Neural cell (in vitro differentiated cells): ENCODE data around the gene CDC5L. TPM values are rescaled to one million over a fixed set of nuclear protein-coding genes. Genes with fewer than 3 reads are reported as not detected.

ENCODE experiments used
- H2AFZ ChIP-seq: fragments of 200-600, 300-800 bp; sonication (generic), shearing (Covaris generic); 2 replicates; pipeline ENCODE4 v1.6.0; 2014; ENCODE audit warnings: low read depth, mild to moderate bottlenecking, antibody characterized with exemption, low read length, moderate library complexity
- H3F3A ChIP-seq: fragments of 200-600 bp; shearing (Covaris generic); 2 replicates; pipeline ENCODE4 v1.6.1; 2016; ENCODE audit warnings: mild to moderate bottlenecking, moderate library complexity, mixed read lengths, antibody characterized with exemption, low read length; ENCODE audit not compliant: insufficient read depth, poor library complexity, severe bottlenecking
- H3K27ac ChIP-seq: fragments of 200-600, 300-800 bp; sonication (generic), shearing (Covaris generic); 2 replicates; pipeline ENCODE4 v1.5.1; 2014; ENCODE audit warnings: mild to moderate bottlenecking, low read length, moderate library complexity
- H3K27me3 ChIP-seq: fragments of 300-800, 200-600 bp; sonication (generic), shearing (Covaris generic); 2 replicates; pipeline ENCODE4 v1.6.0; 2014; ENCODE audit warnings: mild to moderate bottlenecking, low read depth, low read length, moderate library complexity; ENCODE audit not compliant: insufficient read depth
- H3K36me3 ChIP-seq: fragments of 300-800, 200-600 bp; sonication (generic), shearing (Covaris generic); 2 replicates; pipeline ENCODE4 v1.5.1; 2014; ENCODE audit warnings: mild to moderate bottlenecking, antibody characterized with exemption, low read length, moderate library complexity; ENCODE audit not compliant: insufficient read depth
- H3K4me2 ChIP-seq: fragments of 300-800, 200-600 bp; sonication (generic), shearing (Covaris generic); 2 replicates; pipeline ENCODE4 v1.6.0; 2014; ENCODE audit warnings: mild to moderate bottlenecking, low read length
- H3K4me3 ChIP-seq: fragments of 300-800, 200-600 bp; sonication (generic), shearing (Covaris generic); 2 replicates; pipeline ENCODE4 v1.5.1; 2014; ENCODE audit warnings: mild to moderate bottlenecking, low read length, moderate library complexity
- H3K79me2 ChIP-seq: fragments of 200-600 bp; shearing (Covaris generic); replicated peaks from 2 replicates; pipeline ENCODE4 v1.6.0; 2014; ENCODE audit warnings: mild to moderate bottlenecking, low read length, moderate library complexity; ENCODE audit not compliant: insufficient read depth
- H3K9ac ChIP-seq: fragments of 300-800, 200-600 bp; sonication (generic), shearing (Covaris generic); 2 replicates; pipeline ENCODE4 v1.6.1; 2016; ENCODE audit warnings: mild to moderate bottlenecking, low read length, mixed read lengths
- H3K9me2 ChIP-seq: fragments of 200-600 bp; shearing (Covaris generic); 2 replicates; pipeline ENCODE4 v1.6.1; 2016; ENCODE audit warnings: mild to moderate bottlenecking, low read length, mixed read lengths; ENCODE audit not compliant: insufficient read depth
- H3K9me3 ChIP-seq: fragments of 200-600, 300-800 bp; sonication (generic), shearing (Covaris generic); 2 replicates; pipeline ENCODE4 v1.6.1; 2016; ENCODE audit warnings: mild to moderate bottlenecking, mixed run types, low read length, moderate library complexity, mixed read lengths
- H4K20me1 ChIP-seq: fragments of 200-600 bp; shearing (Covaris generic); 2 replicates; pipeline ENCODE4 v1.6.1; 2016; ENCODE audit warnings: mild to moderate bottlenecking, mixed run types; ENCODE audit not compliant: insufficient read depth
- EP300 ChIP-seq: fragments of 450-650 bp; conservative IDR thresholded peaks from 2 replicates; pipeline ENCODE4 v1.6.1; 2014; ENCODE audit warnings: antibody characterized with exemption, mild to moderate bottlenecking, moderate library complexity; ENCODE audit not compliant: poor library complexity, severe bottlenecking
- EZH2 ChIP-seq: fragments of 200-600, 300-800 bp; shearing (Covaris generic), sonication (generic); IDR thresholded peaks from 2 replicates; pipeline ENCODE4 v1.6.1; 2014; ENCODE audit warnings: antibody characterized with exemption, low read length, borderline replicate concordance, mild to moderate bottlenecking; ENCODE audit not compliant: insufficient read depth, poor library complexity, severe bottlenecking
- MXI1 ChIP-seq: fragments of 450-650 bp; conservative IDR thresholded peaks from 2 replicates; pipeline ENCODE4 v1.6.1; 2014; ENCODE audit warnings: antibody characterized with exemption, mild to moderate bottlenecking; ENCODE audit not compliant: poor library complexity, severe bottlenecking
- POLR2AphosphoS5 ChIP-seq: IDR thresholded peaks from 2 replicates; pipeline ENCODE4 v1.6.1; 2012
- RAD21 ChIP-seq: fragments of 450-650 bp; conservative IDR thresholded peaks from 2 replicates; pipeline ENCODE4 v1.6.1; 2014; ENCODE audit warnings: antibody characterized with exemption, mild to moderate bottlenecking, moderate library complexity
- SMC3 ChIP-seq: fragments of 450-650 bp; conservative IDR thresholded peaks from 2 replicates; pipeline ENCODE4 v1.6.1; 2014; ENCODE audit warnings: antibody characterized with exemption, mild to moderate bottlenecking, moderate library complexity; ENCODE audit not compliant: poor library complexity
- TAF1 ChIP-seq: IDR thresholded peaks from 2 replicates; pipeline ENCODE4 v1.6.1; 2012; ENCODE audit warnings: low read depth
- polyA plus RNA-seq: library from polyadenylated mRNA; depleted of rRNA; stranded (reverse); fragments of >200 nt; gene quantifications from 2 replicates; pipeline ENCODE4 v1.2.3, GENCODE V29; 2014
- TF ChIP-seq, protein P1 (sequence below): IDR thresholded peaks from 2 replicates; pipeline ENCODE4 v1.6.1; 2012; ENCODE audit warnings: borderline replicate concordance
- TF ChIP-seq, protein P2 (sequence below): fragments of 450-650 bp; IDR thresholded peaks from 2 replicates; pipeline ENCODE4 v1.5.1; 2014; ENCODE audit warnings: antibody characterized with exemption, mild to moderate bottlenecking, moderate library complexity; ENCODE audit not compliant: poor library complexity, severe bottlenecking

Gene CDC5L
- polyA plus RNA-seq, 1 donor from 2014 or later, result 28.9 TPM

DNA sequence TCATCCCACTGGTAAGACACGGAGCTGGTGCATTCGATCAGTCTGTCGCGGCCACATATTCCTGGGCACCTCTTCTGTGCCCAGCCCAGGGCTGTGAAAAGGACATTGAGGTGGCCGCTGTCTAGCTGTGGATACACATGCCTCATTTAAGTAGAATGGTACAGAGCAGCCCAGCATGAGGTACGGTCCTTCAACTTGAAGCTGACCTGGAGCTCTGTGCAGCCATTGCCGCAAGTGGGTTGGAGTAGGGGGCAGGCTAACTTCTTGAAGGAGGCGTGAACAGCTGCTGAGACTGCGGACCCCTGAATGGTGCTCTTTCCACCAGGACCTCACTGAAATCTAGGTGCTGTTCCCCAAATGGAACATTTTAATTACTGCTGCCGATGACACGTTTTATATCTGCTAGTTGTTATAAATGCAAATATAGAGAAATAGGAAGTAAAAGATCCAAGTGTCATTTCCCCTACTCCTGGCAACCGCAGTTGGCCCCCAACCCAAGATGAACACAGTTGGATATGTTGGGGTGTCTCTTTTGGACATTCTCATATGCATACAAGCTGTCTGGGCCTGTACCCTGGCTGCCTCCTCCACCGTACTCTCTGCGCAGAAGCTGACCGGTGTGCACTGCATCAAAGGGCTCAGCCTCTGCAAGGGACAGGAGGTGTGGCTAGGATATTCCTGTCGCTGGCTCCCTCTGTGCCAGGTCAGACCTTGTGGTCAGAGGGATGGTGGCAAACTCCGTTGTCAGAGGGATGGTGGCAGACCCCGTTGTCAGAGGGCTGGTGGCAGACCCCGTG is 86.1 kb downstream of the CDC5L start:
- no peaks in the 10 kb centered on the region for H4K20me1 ChIP-seq
- H3K9me3 ChIP-seq, result no peaks in the 10 kb centered on the region
- no peaks in the 10 kb centered on the region for H3K9me2 ChIP-seq
- no peak overlapping the region for H3K9ac ChIP-seq
- TF ChIP-seq EP300, result no peak
- no peak for TF ChIP-seq POLR2AphosphoS5
- no peak for TF ChIP-seq EZH2
- TF ChIP-seq MXI1, result no peak
- TF ChIP-seq, protein P1, sequence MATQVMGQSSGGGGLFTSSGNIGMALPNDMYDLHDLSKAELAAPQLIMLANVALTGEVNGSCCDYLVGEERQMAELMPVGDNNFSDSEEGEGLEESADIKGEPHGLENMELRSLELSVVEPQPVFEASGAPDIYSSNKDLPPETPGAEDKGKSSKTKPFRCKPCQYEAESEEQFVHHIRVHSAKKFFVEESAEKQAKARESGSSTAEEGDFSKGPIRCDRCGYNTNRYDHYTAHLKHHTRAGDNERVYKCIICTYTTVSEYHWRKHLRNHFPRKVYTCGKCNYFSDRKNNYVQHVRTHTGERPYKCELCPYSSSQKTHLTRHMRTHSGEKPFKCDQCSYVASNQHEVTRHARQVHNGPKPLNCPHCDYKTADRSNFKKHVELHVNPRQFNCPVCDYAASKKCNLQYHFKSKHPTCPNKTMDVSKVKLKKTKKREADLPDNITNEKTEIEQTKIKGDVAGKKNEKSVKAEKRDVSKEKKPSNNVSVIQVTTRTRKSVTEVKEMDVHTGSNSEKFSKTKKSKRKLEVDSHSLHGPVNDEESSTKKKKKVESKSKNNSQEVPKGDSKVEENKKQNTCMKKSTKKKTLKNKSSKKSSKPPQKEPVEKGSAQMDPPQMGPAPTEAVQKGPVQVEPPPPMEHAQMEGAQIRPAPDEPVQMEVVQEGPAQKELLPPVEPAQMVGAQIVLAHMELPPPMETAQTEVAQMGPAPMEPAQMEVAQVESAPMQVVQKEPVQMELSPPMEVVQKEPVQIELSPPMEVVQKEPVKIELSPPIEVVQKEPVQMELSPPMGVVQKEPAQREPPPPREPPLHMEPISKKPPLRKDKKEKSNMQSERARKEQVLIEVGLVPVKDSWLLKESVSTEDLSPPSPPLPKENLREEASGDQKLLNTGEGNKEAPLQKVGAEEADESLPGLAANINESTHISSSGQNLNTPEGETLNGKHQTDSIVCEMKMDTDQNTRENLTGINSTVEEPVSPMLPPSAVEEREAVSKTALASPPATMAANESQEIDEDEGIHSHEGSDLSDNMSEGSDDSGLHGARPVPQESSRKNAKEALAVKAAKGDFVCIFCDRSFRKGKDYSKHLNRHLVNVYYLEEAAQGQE, result no peak
- no peak for TF ChIP-seq RAD21
- TF ChIP-seq, protein P2, sequence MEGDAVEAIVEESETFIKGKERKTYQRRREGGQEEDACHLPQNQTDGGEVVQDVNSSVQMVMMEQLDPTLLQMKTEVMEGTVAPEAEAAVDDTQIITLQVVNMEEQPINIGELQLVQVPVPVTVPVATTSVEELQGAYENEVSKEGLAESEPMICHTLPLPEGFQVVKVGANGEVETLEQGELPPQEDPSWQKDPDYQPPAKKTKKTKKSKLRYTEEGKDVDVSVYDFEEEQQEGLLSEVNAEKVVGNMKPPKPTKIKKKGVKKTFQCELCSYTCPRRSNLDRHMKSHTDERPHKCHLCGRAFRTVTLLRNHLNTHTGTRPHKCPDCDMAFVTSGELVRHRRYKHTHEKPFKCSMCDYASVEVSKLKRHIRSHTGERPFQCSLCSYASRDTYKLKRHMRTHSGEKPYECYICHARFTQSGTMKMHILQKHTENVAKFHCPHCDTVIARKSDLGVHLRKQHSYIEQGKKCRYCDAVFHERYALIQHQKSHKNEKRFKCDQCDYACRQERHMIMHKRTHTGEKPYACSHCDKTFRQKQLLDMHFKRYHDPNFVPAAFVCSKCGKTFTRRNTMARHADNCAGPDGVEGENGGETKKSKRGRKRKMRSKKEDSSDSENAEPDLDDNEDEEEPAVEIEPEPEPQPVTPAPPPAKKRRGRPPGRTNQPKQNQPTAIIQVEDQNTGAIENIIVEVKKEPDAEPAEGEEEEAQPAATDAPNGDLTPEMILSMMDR, result no peak
- TF ChIP-seq TAF1, result no peak
- no peak for TF ChIP-seq SMC3
- H3K27me3 ChIP-seq, result no peaks in the 10 kb centered on the region
- no peaks in the 10 kb centered on the region for H3K36me3 ChIP-seq
- no peak overlapping the region for H3K4me3 ChIP-seq
- no peak overlapping the region for H3K27ac ChIP-seq
- no peak overlapping the region for H3K4me2 ChIP-seq
- no peaks in the 10 kb centered on the region for H3F3A ChIP-seq
- H3K79me2 ChIP-seq, result no peaks in the 10 kb centered on the region
- H2AFZ ChIP-seq, result no peak overlapping the region

DNA sequence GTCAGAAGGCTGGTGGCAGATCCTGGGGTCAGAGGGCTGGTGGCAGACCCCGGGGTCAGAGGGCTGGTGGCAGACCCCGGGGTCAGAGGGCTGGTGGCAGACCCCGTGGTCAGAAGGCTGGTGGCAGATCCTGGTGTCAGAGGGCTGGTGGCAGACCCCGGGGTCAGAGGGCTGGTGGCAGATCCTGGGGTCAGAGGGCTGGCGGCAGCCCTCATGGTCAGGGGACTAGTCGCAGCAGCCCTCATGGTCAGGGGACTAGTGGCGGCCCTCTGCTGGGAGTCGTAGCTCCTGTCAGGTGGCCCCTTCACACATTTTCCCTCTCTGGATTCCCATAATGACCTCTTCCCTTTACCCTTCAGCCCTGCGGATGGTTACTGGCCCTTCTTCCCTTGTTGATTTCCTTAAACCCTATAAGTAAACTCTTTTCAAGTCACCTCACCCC is 86.7 kb downstream of the CDC5L start:
- no peak overlapping the region for H3K27ac ChIP-seq
- TF ChIP-seq, protein P1, result no peak
- TF ChIP-seq, protein P2, result no peak
- no peaks in the 10 kb centered on the region for H3K9me3 ChIP-seq
- H3K4me3 ChIP-seq, result no peak overlapping the region
- H3K36me3 ChIP-seq, result no peaks in the 10 kb centered on the region
- no peaks in the 10 kb centered on the region for H3K27me3 ChIP-seq
- no peaks in the 10 kb centered on the region for H3K79me2 ChIP-seq
- no peaks in the 10 kb centered on the region for H3K9me2 ChIP-seq
- H4K20me1 ChIP-seq, result no peaks in the 10 kb centered on the region
- H3F3A ChIP-seq, result no peaks in the 10 kb centered on the region
- H3K4me2 ChIP-seq, result no peak overlapping the region
- H3K9ac ChIP-seq, result no peak overlapping the region
- no peak overlapping the region for H2AFZ ChIP-seq
